ENCODE results near the gene PCF11. TPM values are rescaled to one million over a fixed set of nuclear protein-coding genes. Genes with fewer than 3 reads are reported as not detected.

PCF11 gene
- total RNA-seq, 6 experiments from 2014 or later: 16.0 to 23.1 (median 18.9) TPM

DNA sequence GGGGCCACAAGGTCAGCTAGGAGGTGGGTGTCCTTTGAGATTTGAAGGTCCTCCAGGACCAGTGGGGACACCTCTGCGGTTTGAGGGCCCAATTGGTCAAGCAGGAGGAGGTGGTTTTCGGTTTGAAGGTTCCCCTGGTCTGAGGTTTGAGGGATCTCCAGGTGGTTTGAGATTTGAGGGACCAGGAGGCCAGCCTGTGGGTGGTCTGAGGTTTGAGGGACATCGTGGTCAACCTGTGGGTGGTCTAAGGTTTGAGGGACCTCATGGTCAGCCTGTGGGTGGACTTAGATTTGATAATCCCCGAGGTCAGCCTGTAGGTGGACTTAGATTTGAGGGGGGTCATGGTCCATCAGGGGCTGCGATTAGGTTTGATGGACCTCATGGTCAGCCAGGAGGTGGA, 11.8 kb downstream of the PCF11 start:
- no CpG with 5 or more reads among the region's 5 CpGs for WGBS (ENCODE audit: insufficient coverage, low coverage, low lambda C conversion rate, missing lambda C conversion rate)
- no peaks in the 10 kb centered on the region for H3K27me3 ChIP-seq
- H3K27ac ChIP-seq: no peak overlapping the region
- no peak for DNase-seq
- intact Hi-C loops (cut with DNase I): no loop called here
- ATAC-seq: no peak
- peaks cover 0 to 23% (median 8%) of the 10 kb centered on the region in 4 donors for H3K4me1 ChIP-seq
- no peak for TF ChIP-seq POLR2A (IDR thresholded peaks at IDR 0.05)
- TF ChIP-seq, protein P1, sequence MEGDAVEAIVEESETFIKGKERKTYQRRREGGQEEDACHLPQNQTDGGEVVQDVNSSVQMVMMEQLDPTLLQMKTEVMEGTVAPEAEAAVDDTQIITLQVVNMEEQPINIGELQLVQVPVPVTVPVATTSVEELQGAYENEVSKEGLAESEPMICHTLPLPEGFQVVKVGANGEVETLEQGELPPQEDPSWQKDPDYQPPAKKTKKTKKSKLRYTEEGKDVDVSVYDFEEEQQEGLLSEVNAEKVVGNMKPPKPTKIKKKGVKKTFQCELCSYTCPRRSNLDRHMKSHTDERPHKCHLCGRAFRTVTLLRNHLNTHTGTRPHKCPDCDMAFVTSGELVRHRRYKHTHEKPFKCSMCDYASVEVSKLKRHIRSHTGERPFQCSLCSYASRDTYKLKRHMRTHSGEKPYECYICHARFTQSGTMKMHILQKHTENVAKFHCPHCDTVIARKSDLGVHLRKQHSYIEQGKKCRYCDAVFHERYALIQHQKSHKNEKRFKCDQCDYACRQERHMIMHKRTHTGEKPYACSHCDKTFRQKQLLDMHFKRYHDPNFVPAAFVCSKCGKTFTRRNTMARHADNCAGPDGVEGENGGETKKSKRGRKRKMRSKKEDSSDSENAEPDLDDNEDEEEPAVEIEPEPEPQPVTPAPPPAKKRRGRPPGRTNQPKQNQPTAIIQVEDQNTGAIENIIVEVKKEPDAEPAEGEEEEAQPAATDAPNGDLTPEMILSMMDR (IDR thresholded peaks at IDR 0.05): no peak
- H3K9me3 ChIP-seq: no peaks in the 10 kb centered on the region
- no peak overlapping the region for H3K4me3 ChIP-seq
- H3K36me3 ChIP-seq: peaks cover 0 to 69% (median 16%) of the 10 kb centered on the region in 4 donors

DNA sequence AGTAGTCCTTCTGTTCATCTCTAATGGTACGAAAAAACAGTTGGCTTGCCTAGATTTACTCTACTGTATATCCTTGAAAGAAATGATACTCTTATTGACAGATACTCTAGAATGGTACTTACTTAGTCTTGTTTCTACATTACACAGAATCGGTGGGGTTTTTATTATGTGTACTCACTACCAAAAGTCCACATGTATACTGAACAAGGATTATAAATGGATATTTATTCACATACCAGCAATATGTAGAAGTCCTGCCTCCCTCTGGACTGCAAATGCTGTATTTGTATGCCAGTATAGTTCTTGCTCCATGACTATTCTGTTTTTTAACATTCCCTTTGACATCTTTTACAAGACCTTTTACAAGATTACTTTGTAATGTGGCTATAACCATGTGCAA, 13.9 kb downstream of the PCF11 start:
- Histone ChIP-seq H3K27ac (no peak overlapping the region), H3K9me3 (no peaks in the 10 kb centered on the region), H3K4me3 (no peak overlapping the region), H3K27me3 (no peaks in the 10 kb centered on the region), H3K36me3 (peaks cover 0 to 62% (median 16%) of the 10 kb centered on the region in 4 donors), H3K4me1 (peaks cover 0 to 23% (median 8%) of the 10 kb centered on the region in 4 donors)
- intact Hi-C loops (cut with DNase I): no loop called here
- WGBS (ENCODE audit: insufficient coverage, low coverage, low lambda C conversion rate, missing lambda C conversion rate): 60% methylated on average over 2 of the region's 2 CpGs
- DNase-seq (no peak), ATAC-seq (no peak)
- no peak for TF ChIP-seq POLR2A (IDR thresholded peaks at IDR 0.05)
- TF ChIP-seq, protein P1 (IDR thresholded peaks at IDR 0.05): no peak

DNA sequence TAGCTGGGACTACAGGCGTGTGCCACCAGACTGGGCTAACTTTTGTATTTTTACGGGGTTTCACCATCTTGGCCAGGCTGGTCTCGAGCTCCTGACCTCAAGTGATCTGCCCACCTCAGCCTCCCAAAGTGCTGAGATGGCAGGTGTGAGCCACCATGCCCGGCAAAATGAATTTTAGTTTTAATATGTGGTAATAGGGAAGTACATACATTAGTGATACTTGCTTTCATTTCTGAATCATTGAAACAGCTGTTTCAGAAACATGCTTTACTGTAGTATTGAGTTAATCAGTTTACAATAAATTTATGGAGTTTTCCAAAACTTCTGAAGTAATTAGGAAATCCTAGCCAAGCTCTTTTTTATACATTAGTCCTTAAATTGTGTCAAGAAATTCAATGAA, 15.6 kb downstream of the PCF11 start:
- no peak overlapping the region for H3K27ac ChIP-seq
- no peak for TF ChIP-seq POLR2A (IDR thresholded peaks at IDR 0.05)
- TF ChIP-seq, protein P1 (IDR thresholded peaks at IDR 0.05): no peak
- WGBS (ENCODE audit: insufficient coverage, low coverage, low lambda C conversion rate, missing lambda C conversion rate): 95% methylated on average over 3 of the region's 4 CpGs
- peaks cover 0 to 23% (median 8%) of the 10 kb centered on the region in 4 donors for H3K4me1 ChIP-seq
- H3K4me3 ChIP-seq: no peak overlapping the region
- no peaks in the 10 kb centered on the region for H3K27me3 ChIP-seq
- no peaks in the 10 kb centered on the region for H3K9me3 ChIP-seq
- intact Hi-C loops (cut with DNase I): no loop called here
- H3K36me3 ChIP-seq: peaks cover 0 to 58% (median 22%) of the 10 kb centered on the region in 4 donors
- DNase-seq (no peak), ATAC-seq (no peak)

DNA sequence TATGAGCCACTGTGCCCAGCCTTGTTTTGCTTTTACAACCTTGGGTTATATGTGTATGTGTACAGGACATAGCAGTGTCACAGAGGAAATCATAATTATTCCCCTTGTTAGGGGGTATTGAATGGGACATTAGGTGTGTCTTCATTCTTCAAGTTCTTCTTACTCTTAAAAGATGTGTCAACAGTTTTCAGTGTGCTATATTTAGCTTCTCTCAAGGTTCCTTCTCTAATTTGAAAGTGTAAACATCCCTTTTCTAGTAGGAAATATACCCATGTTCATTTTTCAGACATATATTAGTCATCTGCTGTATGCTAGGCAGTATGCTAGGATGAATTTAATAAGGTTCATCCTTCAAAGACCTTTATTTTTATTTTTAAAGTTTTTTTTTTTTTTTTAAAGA, 17.1 kb downstream of the PCF11 start:
- ATAC-seq: peak in 3 of 4 donors; percentile 12 to 23 (median 18)
- H3K27ac ChIP-seq: no peak overlapping the region
- no peaks in the 10 kb centered on the region for H3K9me3 ChIP-seq
- intact Hi-C loops (cut with DNase I): no loop called here
- H3K36me3 ChIP-seq: peaks cover 0 to 54% (median 25%) of the 10 kb centered on the region in 4 donors
- H3K4me1 ChIP-seq: peaks cover 0 to 23% (median 8%) of the 10 kb centered on the region in 4 donors
- DNase-seq: no peak
- H3K4me3 ChIP-seq: no peak overlapping the region
- TF ChIP-seq POLR2A (IDR thresholded peaks at IDR 0.05): no peak
- TF ChIP-seq, protein P1 (IDR thresholded peaks at IDR 0.05): no peak
- H3K27me3 ChIP-seq: no peaks in the 10 kb centered on the region

DNA sequence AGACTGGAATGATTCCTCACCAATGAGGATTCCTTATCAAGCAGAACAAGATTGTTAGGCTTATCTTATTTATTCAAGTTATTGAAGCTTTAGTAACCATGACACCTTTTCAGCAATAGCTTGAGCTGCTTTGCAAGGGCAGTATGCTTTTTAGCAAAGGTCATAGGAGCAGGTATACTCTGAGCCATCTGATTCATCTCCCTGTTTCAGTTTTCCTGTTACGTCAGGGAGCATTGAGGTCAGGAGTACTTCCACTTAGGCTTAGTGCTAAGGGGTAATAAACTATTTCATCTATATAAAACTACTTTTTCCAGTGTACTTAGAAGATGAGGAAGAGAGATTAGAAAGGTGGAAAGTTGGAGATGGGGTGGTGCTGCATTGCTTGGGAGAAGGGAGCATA, 18.9 kb downstream of the PCF11 start:
- intact Hi-C loops (cut with DNase I): no loop called here
- peak in 1 of 4 donors; percentile 71 for ATAC-seq
- WGBS (ENCODE audit: insufficient coverage, low coverage, low lambda C conversion rate, missing lambda C conversion rate): 56% methylated on average over 1 of the region's 1 CpG

More for the DNA sequence above, 18.9 kb downstream of the PCF11 start:
- DNase-seq: no peak
- H3K27me3 ChIP-seq: no peaks in the 10 kb centered on the region
- peaks cover 0 to 9% (median 4%) of the 10 kb centered on the region in 4 donors for H3K4me1 ChIP-seq
- no peaks in the 10 kb centered on the region for H3K9me3 ChIP-seq
- peaks cover 0 to 66% (median 40%) of the 10 kb centered on the region in 4 donors for H3K36me3 ChIP-seq
- H3K4me3 ChIP-seq: no peak overlapping the region
- TF ChIP-seq POLR2A (IDR thresholded peaks at IDR 0.05): no peak
- TF ChIP-seq, protein P1 (IDR thresholded peaks at IDR 0.05): no peak
- H3K27ac ChIP-seq: no peak overlapping the region

Data from right lobe of liver (tissue), 6 donors.